Sigmoid colon (tissue), 7 donors: ENCODE measurements around the gene SMARCD1. TPM values are rescaled to one million over a fixed set of nuclear protein-coding genes. Genes with fewer than 3 reads are reported as not detected.

Experiments
- DNase-seq: peaks from one replicate; pipeline ENCODE4 v3.0.0-alpha.2; 2019
- H3K27ac ChIP-seq, 4 donors: fragments of 200-600 bp; sonication (generic); one replicate each; pipeline ENCODE4 v1.5.1; 2016 to 2019; ENCODE audit warnings: mild to moderate bottlenecking in 1 of 4
- H3K27me3 ChIP-seq, 3 donors: fragments of 200-600 bp; sonication (generic); one replicate each; pipeline ENCODE4 v1.5.1; 2019; ENCODE audit warnings: mild to moderate bottlenecking in 1 of 3
- H3K36me3 ChIP-seq, 4 donors: fragments of 200-600 bp; sonication (generic); one replicate each; pipeline ENCODE4 v1.5.1; 2016 to 2019
- H3K4me1 ChIP-seq, 4 donors: fragments of 200-600 bp; sonication (generic); one replicate each; pipeline ENCODE4 v1.5.1; 2017 to 2019
- H3K4me3 ChIP-seq, 4 donors: fragments of 200-600 bp; sonication (generic); one replicate each; pipeline ENCODE4 v1.5.1; 2017 to 2019; ENCODE audit warnings: mild to moderate bottlenecking in 2 of 4, moderate library complexity in 1 of 4
- H3K9me3 ChIP-seq, 4 donors: fragments of 200-600 bp in 3 of 4; sonication (generic) in 3 of 4; one replicate each; pipeline versions ENCODE4 v1.5.1 to v1.6.1; 2013 to 2019
- EP300 ChIP-seq, 4 donors: sonication (generic); formaldehyde crosslinking; IDR thresholded peaks; one replicate each; pipeline ENCODE4 v1.6.1; 2017; ENCODE audit warnings: antibody characterized with exemption in 4 of 4
- POLR2A ChIP-seq, 2 donors: fragments of 450-650 bp; IDR thresholded peaks; one replicate each; pipeline ENCODE4 v1.6.1; 2016; ENCODE audit warnings: antibody characterized with exemption in 2 of 2, mild to moderate bottlenecking in 2 of 2, moderate library complexity in 2 of 2
- POLR2AphosphoS5 ChIP-seq, 4 donors: sonication (generic); formaldehyde crosslinking; IDR thresholded peaks; one replicate each; pipeline ENCODE4 v1.6.1; 2017; ENCODE audit warnings: antibody characterized with exemption in 4 of 4
- WGBS, 2 donors: extraction: QIAGEN DNeasy Blood & Tissue Kit; methylation state at CpG; one replicate each; pipeline ENCODE4 v1.1.7; 2013; 5-methylcytosine and 5-hydroxymethylcytosine counted together
- intact Hi-C: fragments of 100-400 bp; cut with DNase I; formaldehyde crosslinking; loops from one replicate; pipeline ENCODE4 v1.15.1; 2023
- polyA plus RNA-seq, 3 donors: library from polyadenylated mRNA; stranded (reverse); fragments of 200-250 nt; gene quantifications; one replicate each; pipeline ENCODE4 v1.2.3, GENCODE V29; 2013
- total RNA-seq, 4 donors: library from RNA; depleted of rRNA; stranded (reverse); fragments of >200 nt; gene quantifications; one replicate each; pipeline ENCODE4 v1.1.0, GENCODE V29; 2016
- TF ChIP-seq, protein P1 (sequence below), 4 experiments: fragments of 450-650 bp in 3 of 4; fragments of 200-600 bp in 1 of 4; IDR thresholded peaks; one replicate each; pipeline ENCODE4 v1.5.1; 2016 to 2019; ENCODE audit warnings: antibody characterized with exemption in 4 of 4, mild to moderate bottlenecking in 3 of 4, moderate library complexity in 2 of 4
- donor health status: healthy with polysubstance abuse.
- donor health status: Bipolar disorder and iron deficiency.
- donor health status: healthy.

SMARCD1 gene
- total and polyA plus RNA-seq, 7 donors: 16.0 to 64.8 (median 26.4) TPM

DNA sequence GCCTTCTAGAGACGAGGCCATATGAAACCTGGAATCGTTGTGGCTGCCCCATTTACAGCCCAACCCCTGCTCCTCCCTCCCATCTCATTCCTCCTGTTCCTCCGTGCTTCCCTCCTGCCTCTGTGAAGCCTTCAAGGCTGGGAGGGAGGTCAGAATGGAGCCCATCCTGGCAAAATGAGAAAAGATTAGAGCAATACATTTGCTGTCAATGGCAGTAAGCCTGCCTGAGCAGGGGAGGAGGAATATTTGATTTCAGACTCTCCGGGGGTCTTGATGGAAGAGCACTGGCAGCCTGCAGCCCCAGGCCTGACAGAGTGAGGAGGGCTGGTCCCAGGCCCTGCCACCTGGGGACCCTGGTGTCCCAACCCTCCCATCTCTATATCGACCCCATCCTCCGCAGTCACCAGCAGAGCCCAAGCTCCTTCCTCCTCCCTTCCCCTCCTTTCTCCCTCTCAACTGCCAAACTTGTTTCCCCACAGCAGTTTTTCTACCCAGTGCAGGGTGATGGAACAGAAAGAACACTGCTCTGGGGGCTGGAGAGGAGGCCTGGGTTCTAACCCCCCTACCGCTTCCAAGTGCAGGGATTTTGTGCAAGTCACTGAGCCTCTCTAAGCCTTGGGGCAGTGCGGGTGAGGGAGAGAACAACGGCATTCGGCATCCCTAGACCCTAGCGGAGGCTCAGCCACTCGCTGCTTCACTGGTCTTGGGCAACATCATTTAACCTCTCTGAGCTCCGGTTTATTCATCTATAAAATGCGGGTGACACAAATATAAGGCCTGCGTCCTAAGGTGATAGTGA lies 43.9 kb upstream of the SMARCD1 start:
- 83 to 88% methylated on average over 15 of the region's 15 CpGs for WGBS, 2 donors
- H3K4me3 ChIP-seq: no peak overlapping the region
- no peaks in the 10 kb centered on the region for H3K36me3 ChIP-seq
- H3K4me1 ChIP-seq: no peaks in the 10 kb centered on the region
- no peaks in the 10 kb centered on the region for H3K27me3 ChIP-seq
- no peak for TF ChIP-seq EP300 (IDR thresholded peaks at IDR 0.05)
- no peak for TF ChIP-seq POLR2A (IDR thresholded peaks at IDR 0.05)
- no peak for TF ChIP-seq POLR2AphosphoS5 (IDR thresholded peaks at IDR 0.05)
- TF ChIP-seq, protein P1, sequence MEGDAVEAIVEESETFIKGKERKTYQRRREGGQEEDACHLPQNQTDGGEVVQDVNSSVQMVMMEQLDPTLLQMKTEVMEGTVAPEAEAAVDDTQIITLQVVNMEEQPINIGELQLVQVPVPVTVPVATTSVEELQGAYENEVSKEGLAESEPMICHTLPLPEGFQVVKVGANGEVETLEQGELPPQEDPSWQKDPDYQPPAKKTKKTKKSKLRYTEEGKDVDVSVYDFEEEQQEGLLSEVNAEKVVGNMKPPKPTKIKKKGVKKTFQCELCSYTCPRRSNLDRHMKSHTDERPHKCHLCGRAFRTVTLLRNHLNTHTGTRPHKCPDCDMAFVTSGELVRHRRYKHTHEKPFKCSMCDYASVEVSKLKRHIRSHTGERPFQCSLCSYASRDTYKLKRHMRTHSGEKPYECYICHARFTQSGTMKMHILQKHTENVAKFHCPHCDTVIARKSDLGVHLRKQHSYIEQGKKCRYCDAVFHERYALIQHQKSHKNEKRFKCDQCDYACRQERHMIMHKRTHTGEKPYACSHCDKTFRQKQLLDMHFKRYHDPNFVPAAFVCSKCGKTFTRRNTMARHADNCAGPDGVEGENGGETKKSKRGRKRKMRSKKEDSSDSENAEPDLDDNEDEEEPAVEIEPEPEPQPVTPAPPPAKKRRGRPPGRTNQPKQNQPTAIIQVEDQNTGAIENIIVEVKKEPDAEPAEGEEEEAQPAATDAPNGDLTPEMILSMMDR (IDR thresholded peaks at IDR 0.05): no peak
- no peaks in the 10 kb centered on the region for H3K9me3 ChIP-seq
- H3K27ac ChIP-seq: no peak overlapping the region
- no peak for DNase-seq
- intact Hi-C loops: loop anchor here (10.0 kb wide), 1 partner anchor 176 kb away; no protein-coding TSS in a partner anchor

DNA sequence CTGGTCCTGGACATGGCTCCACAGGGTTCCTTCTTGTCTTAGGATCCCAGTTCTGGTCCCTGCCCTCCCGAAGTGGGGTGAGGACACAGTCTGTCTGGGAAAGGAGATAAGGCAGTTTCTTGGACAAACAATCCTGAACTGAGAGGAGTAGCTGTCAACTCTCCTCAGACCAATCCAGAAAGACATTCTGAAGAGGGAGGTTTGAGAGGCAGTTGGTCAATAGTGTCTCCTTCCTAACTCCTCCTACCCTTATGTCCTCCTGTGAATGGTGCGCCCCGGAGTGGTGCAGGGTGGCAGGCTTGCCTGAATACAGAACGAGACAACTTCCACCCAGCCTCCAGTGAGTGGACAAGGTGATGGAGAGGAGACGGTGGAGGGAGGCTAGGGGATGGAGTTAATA lies 43.2 kb upstream of the SMARCD1 start:
- intact Hi-C loops: loop anchor here (10.0 kb wide), 1 partner anchor 177 kb away; no protein-coding TSS in a partner anchor

DNA sequence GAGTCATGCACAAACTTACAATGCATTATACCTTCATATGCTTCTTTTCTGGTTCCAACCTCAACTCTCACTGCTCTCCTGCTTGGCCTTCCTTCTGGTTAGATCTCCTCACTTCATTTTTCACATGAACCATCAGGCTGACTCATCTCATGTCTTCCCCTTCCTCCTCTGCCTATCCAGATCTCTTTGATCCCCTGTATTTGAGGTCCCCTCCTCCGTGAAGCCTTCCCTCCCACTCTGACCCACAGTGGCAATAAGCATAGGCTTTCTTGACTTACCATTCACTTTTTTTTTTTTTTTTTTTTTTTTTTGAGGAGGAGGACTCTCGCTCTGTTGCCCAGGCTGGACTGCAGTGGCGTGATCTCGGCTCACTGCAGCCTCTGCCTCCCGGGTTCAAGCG lies 42.4 kb upstream of the SMARCD1 start:
- Histone ChIP-seq H3K9me3 (no peaks in the 10 kb centered on the region), H3K27me3 (no peaks in the 10 kb centered on the region), H3K27ac (no peak overlapping the region), H3K4me1 (no peaks in the 10 kb centered on the region), H3K36me3 (no peaks in the 10 kb centered on the region), H3K4me3 (no peak overlapping the region)
- intact Hi-C loops: loop anchor here (10.0 kb wide), 1 partner anchor 178 kb away; no protein-coding TSS in a partner anchor
- WGBS, 2 donors: 90% methylated on average over 6 of the region's 6 CpGs
- DNase-seq: no peak
- no peak for TF ChIP-seq EP300 (IDR thresholded peaks at IDR 0.05)
- no peak for TF ChIP-seq POLR2A (IDR thresholded peaks at IDR 0.05)
- TF ChIP-seq POLR2AphosphoS5 (IDR thresholded peaks at IDR 0.05): no peak
- TF ChIP-seq, protein P1 (IDR thresholded peaks at IDR 0.05): no peak

More for the DNA sequence above, 43.2 kb upstream of the SMARCD1 start:
- TF ChIP-seq, protein P1 (IDR thresholded peaks at IDR 0.05): no peak
- TF ChIP-seq POLR2A (IDR thresholded peaks at IDR 0.05) (no peak), EP300 (IDR thresholded peaks at IDR 0.05) (no peak), POLR2AphosphoS5 (IDR thresholded peaks at IDR 0.05) (no peak)
- Histone ChIP-seq H3K36me3 (no peaks in the 10 kb centered on the region), H3K27me3 (no peaks in the 10 kb centered on the region), H3K9me3 (no peaks in the 10 kb centered on the region), H3K27ac (no peak overlapping the region), H3K4me3 (no peak overlapping the region), H3K4me1 (no peaks in the 10 kb centered on the region)
- DNase-seq: no peak
- WGBS, 2 donors: 82 to 88% methylated on average over 5 of the region's 5 CpGs

DNA sequence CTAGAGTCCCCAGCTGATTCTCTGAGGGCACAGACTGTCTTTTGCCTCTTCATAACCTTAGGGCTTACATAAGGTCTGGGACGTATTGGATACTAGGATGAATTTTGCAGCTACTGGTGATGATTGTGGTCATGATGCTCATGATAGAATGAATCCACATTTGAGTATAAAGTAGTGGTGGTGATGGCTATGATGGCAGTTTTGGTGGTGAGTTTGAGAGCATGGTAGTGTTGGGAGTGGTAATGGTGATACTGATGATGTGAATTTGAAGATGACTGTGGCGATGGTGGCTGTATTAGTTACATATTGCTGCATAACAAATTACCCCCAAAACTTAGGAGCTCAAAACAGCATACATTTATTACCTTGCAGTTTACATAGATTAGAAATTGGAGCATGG lies 41.8 kb upstream of the SMARCD1 start:
- intact Hi-C loops: loop anchor here (10.0 kb wide), 1 partner anchor 179 kb away; no protein-coding TSS in a partner anchor
- no peaks in the 10 kb centered on the region for H3K4me1 ChIP-seq
- no peak overlapping the region for H3K4me3 ChIP-seq
- no peak overlapping the region for H3K27ac ChIP-seq
- H3K36me3 ChIP-seq: no peaks in the 10 kb centered on the region
- 88 to 89% methylated on average over 2 of the region's 2 CpGs for WGBS, 2 donors
- DNase-seq: no peak
- H3K27me3 ChIP-seq: no peaks in the 10 kb centered on the region
- H3K9me3 ChIP-seq: no peaks in the 10 kb centered on the region
- TF ChIP-seq POLR2A (IDR thresholded peaks at IDR 0.05) (no peak), POLR2AphosphoS5 (IDR thresholded peaks at IDR 0.05) (no peak), EP300 (IDR thresholded peaks at IDR 0.05) (no peak)
- TF ChIP-seq, protein P1 (IDR thresholded peaks at IDR 0.05): no peak
